ENCODE measurements around the gene MCEMP1. TPM values are rescaled to one million over a fixed set of nuclear protein-coding genes. Genes with fewer than 3 reads are reported as not detected.

The MCEMP1 gene
- total RNA-seq, 4 donors from 2014 or later: not detected

DNA sequence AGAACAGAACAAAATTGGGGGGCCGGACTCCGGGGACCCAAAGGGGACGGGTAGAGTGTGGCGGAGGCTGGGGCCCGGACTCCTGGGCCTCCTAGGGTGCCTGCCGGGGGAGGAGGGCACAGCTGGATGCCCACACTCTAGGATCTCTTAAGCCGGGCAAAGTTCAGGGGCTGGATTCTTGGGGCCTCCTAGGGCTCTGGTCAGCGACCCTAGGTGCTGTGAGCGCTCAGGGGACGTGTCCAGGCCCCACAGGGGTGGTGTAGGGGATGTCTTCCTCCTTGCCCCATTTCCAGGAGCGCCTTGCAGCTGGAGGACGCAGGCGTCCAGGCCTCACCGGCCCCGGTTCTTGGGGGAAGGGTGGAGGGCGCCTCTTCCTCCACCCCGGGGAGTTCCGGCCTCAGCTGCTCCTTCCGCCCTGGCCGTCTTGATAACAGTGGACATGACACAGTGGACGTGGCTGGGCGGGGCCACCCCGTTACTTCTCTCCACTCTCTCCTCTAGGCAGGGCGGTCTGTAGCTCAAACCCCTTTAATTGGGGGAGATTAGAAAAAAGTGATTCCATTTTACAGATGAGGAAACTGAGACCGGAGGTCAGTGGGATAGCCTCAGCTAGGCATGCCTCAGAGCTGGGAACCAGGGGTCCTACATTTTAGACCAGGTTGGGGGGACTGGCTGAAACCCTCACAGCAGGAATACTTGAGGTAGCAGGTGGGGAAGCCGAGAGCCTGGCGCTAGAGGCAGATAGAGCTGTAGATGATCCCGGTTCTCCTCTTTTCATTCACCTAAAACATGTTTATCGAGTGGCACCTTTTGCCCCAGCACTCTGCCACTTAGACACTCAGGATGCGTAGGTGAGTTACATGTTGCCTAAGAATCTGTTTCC, 39.3 kb upstream of the MCEMP1 start:
- TF ChIP-seq POLR2A (IDR thresholded peaks at IDR 0.05): no peak
- TF ChIP-seq, protein P1, sequence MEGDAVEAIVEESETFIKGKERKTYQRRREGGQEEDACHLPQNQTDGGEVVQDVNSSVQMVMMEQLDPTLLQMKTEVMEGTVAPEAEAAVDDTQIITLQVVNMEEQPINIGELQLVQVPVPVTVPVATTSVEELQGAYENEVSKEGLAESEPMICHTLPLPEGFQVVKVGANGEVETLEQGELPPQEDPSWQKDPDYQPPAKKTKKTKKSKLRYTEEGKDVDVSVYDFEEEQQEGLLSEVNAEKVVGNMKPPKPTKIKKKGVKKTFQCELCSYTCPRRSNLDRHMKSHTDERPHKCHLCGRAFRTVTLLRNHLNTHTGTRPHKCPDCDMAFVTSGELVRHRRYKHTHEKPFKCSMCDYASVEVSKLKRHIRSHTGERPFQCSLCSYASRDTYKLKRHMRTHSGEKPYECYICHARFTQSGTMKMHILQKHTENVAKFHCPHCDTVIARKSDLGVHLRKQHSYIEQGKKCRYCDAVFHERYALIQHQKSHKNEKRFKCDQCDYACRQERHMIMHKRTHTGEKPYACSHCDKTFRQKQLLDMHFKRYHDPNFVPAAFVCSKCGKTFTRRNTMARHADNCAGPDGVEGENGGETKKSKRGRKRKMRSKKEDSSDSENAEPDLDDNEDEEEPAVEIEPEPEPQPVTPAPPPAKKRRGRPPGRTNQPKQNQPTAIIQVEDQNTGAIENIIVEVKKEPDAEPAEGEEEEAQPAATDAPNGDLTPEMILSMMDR (IDR thresholded peaks at IDR 0.05): no peak
- H3K27ac ChIP-seq: peak overlapping the region; percentile 84 to 89 (median 88)
- H3K9me3 ChIP-seq: no peaks in the 10 kb centered on the region
- H3K4me1 ChIP-seq: peaks cover 0 to 11% (median 5%) of the 10 kb centered on the region in 4 donors
- peak overlapping the region; percentile 62 to 91 (median 72) for H3K4me3 ChIP-seq
- peaks cover 0 to 17% (median 0%) of the 10 kb centered on the region in 3 donors for H3K36me3 ChIP-seq
- no peaks in the 10 kb centered on the region for H3K27me3 ChIP-seq
- DNase-seq: peak; percentile 28 to 74 (median 72)

DNA sequence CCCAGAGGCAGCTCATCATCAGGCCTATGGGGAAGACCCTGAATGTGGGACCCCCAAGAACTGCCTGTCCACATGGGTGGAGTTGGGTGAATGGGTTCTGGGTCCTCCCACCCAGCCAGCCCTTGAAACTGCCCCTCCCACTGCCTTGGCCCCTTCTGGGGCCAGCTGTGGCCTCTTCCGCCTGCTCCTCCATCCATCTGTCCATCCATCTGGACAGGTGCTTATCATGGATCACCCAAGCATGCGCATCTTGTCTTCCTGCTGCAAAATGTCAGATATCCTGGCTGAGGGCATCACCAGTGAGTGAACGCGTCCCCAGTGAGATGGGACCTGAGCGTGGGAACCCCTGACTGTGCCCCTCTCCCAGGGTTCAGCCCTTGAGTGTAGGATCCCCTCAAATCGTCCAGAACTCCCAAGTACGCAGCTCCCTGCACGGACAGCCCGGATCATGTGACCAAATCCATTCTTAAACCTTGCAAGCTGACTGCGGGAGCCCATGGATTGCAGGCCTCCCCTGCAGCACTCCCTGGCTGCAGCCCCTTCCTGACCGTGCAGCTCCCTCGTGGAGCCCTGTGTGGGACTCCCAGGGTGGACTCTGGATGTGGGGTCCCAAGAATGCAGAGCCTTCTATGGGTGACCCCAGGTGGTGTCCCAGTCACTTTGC, 38.0 kb upstream of the MCEMP1 start:
- no peak overlapping the region for H3K27ac ChIP-seq
- TF ChIP-seq POLR2A (IDR thresholded peaks at IDR 0.05): no peak
- TF ChIP-seq, protein P1 (IDR thresholded peaks at IDR 0.05): no peak
- no peaks in the 10 kb centered on the region for H3K9me3 ChIP-seq
- no peak overlapping the region for H3K4me3 ChIP-seq
- peaks cover 0 to 20% (median 0%) of the 10 kb centered on the region in 3 donors for H3K36me3 ChIP-seq
- no peak for DNase-seq
- H3K27me3 ChIP-seq: no peaks in the 10 kb centered on the region
- peaks cover 0 to 11% (median 5%) of the 10 kb centered on the region in 4 donors for H3K4me1 ChIP-seq

DNA sequence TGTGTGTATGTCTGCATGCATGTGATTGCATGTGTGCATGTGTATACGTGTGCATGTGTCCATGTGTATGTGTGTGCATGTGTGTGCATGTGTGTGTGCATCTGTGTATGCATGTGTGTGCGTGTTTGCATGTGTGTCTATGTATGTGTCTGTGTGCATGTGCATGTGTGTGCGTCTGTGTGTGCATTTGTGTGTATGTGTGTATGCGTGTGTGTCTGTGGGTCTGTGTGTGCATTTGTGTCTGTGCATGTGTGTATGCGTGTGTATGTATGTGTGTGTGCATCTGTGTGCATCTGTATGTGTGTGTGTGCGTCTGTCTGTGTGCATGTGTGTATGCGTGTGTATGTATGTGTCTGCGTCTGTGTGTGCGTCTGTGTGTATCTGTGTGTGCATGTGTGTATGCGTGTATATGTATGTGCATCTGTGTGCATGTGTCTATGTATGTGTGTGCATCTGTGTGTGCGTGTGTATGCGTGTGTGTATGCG, 37.0 kb upstream of the MCEMP1 start:
- DNase-seq: no peak
- peaks cover 0 to 11% (median 5%) of the 10 kb centered on the region in 4 donors for H3K4me1 ChIP-seq
- no peaks in the 10 kb centered on the region for H3K27me3 ChIP-seq
- H3K27ac ChIP-seq: no peak overlapping the region
- no peak for TF ChIP-seq POLR2A (IDR thresholded peaks at IDR 0.05)
- TF ChIP-seq, protein P1 (IDR thresholded peaks at IDR 0.05): no peak
- no peak overlapping the region for H3K4me3 ChIP-seq
- no peaks in the 10 kb centered on the region for H3K9me3 ChIP-seq
- H3K36me3 ChIP-seq: peaks cover 0 to 23% (median 0%) of the 10 kb centered on the region in 3 donors

DNA sequence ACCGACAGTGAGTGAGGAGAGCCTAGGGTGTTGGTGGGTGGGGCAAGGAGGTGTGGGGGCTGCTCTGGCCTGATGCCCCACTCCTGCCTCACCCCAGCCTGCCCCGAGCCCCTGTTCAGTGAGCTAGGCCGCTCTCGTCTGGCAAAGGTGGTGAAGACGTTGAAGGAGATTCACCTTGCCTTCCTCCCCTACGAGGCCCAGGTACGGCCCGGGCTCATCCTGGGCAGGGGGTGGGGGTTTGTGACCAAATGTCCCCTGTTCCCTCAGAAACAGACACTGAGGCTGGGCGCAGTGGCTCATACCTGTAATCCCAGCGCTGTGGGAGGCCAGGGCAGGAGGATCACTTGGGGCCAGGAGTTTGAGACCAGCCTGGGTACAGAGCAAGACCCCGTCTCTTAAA, 36.1 kb upstream of the MCEMP1 start:
- H3K9me3 ChIP-seq: no peaks in the 10 kb centered on the region
- no peaks in the 10 kb centered on the region for H3K27me3 ChIP-seq
- no peak for DNase-seq
- no peak overlapping the region for H3K4me3 ChIP-seq
- peaks cover 0 to 27% (median 0%) of the 10 kb centered on the region in 3 donors for H3K36me3 ChIP-seq
- TF ChIP-seq, protein P1 (IDR thresholded peaks at IDR 0.05): no peak
- H3K27ac ChIP-seq: no peak overlapping the region
- H3K4me1 ChIP-seq: peaks cover 0 to 11% (median 5%) of the 10 kb centered on the region in 4 donors

DNA sequence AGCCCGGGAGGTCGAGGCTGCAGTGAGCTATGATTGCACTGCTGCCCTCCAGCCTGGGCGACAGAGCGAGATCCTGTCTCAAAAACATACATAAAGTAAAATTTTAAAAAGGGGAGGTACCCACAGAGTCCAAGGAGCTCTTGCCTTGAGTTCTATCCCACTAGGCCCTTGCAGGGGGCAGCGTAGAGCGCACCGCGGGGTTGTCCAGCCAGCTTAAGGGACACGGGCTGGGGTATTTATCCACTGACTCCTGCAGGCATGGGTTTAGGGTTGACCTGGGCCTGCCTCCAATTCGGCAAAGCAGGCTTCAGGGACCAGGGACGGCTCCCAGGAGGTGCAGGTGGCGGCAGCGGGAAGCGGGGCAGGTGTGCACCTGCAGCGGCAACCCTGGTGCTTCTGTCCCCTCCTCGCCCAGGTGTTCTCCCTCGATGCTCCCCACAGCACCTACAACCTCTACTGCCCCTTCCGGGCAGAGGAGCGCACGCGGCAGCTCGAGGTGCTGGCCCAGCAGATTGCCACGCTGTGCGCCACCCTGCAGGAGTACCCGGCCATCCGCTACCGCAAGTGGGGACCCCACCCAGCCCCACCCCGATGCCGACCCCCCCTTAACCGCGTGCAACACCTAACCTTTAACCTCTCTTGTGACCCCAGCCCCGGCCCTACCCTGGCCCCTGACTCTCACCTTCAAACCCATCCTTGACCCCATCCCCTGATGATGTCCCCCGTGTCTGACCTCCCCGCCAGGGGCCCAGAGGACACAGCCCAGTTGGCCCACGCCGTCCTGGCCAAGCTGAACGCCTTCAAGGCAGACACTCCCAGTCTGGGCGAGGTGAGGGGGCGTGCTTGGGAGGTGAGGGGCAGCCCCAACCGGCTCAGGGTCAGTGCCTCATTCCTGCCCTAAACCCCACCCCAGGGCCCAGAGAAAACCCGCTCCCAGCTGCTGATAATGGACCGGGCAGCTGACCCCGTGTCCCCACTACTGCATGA, 35.3 kb upstream of the MCEMP1 start:
- no peak for TF ChIP-seq POLR2A (IDR thresholded peaks at IDR 0.05)
- TF ChIP-seq, protein P1 (IDR thresholded peaks at IDR 0.05): no peak
- Histone ChIP-seq H3K9me3 (no peaks in the 10 kb centered on the region), H3K27me3 (no peaks in the 10 kb centered on the region), H3K4me3 (no peak overlapping the region), H3K27ac (no peak overlapping the region), H3K36me3 (peaks cover 0 to 33% (median 0%) of the 10 kb centered on the region in 3 donors), H3K4me1 (peaks cover 0 to 8% (median 3%) of the 10 kb centered on the region in 4 donors)
- DNase-seq: no peak
